Thyroid gland (tissue), 4 donors: ENCODE measurements around the gene AGO4. TPM values are rescaled to one million over a fixed set of nuclear protein-coding genes. Genes with fewer than 3 reads are reported as not detected.

Experiments used
- DNase-seq, 2 donors: peaks; one replicate each; pipeline ENCODE4 v3.0.0-alpha.2; 2019
- H3K27ac ChIP-seq, 3 donors: fragments of 200-600 bp; sonication (generic); 1 replicate in 2 of 3; 2 replicates in 1 of 3; pipeline ENCODE4 v1.5.1; 2016 to 2019; ENCODE audit warnings: mild to moderate bottlenecking in 1 of 3, moderate library complexity in 1 of 3
- H3K27me3 ChIP-seq: fragments of 200-600 bp; sonication (generic); one replicate; pipeline ENCODE4 v1.5.1; 2019
- H3K36me3 ChIP-seq, 2 donors: fragments of 200-600 bp; sonication (generic); one replicate each; pipeline ENCODE4 v1.5.1; 2016 to 2019
- H3K4me1 ChIP-seq, 2 donors: fragments of 200-600 bp; sonication (generic); one replicate each; pipeline ENCODE4 v1.5.1; 2017 to 2019
- H3K4me3 ChIP-seq, 3 donors: fragments of 200-600 bp; sonication (generic); replicated peaks in 1 of 3; 1 replicate in 2 of 3; 2 replicates in 1 of 3; pipeline ENCODE4 v1.5.1; 2016; ENCODE audit warnings: mild to moderate bottlenecking in 1 of 3
- H3K9me3 ChIP-seq: fragments of 200-600 bp; sonication (generic); one replicate; pipeline ENCODE4 v1.5.1; 2017
- POLR2A ChIP-seq, 2 donors: fragments of 450-650 bp; IDR thresholded peaks; one replicate each; pipeline ENCODE4 v1.6.1; 2017; ENCODE audit warnings: antibody characterized with exemption in 2 of 2, mild to moderate bottlenecking in 2 of 2, moderate library complexity in 1 of 2
- WGBS, 2 donors: methylation state at CpG; one replicate each; pipeline ENCODE4 v1.1.5; 2017; 5-methylcytosine and 5-hydroxymethylcytosine counted together
- intact Hi-C: fragments of 100-400 bp; cut with DNase I; formaldehyde crosslinking; loops from one replicate; pipeline ENCODE4 v1.15.1; 2023
- total RNA-seq, 4 donors: library from RNA; depleted of rRNA; stranded (reverse); fragments of >200 nt; gene quantifications; one replicate each; pipeline ENCODE4 v1.2.3, GENCODE V29; 2016
- TF ChIP-seq, protein P1 (sequence below), 6 experiments: fragments of 200-600 bp in 3 of 6; fragments of 450-650 bp in 3 of 6; sonication (generic) in 3 of 6; IDR thresholded peaks; one replicate each; pipeline ENCODE4 v1.5.1; 2016 to 2019; ENCODE audit warnings: antibody characterized with exemption in 6 of 6, mild to moderate bottlenecking in 2 of 6, inconsistent platforms in 1 of 6, moderate library complexity in 1 of 6

The AGO4 gene
- total RNA-seq: 10 to 100 TPM; 10.2 to 25.4 (median 13.2) TPM

DNA sequence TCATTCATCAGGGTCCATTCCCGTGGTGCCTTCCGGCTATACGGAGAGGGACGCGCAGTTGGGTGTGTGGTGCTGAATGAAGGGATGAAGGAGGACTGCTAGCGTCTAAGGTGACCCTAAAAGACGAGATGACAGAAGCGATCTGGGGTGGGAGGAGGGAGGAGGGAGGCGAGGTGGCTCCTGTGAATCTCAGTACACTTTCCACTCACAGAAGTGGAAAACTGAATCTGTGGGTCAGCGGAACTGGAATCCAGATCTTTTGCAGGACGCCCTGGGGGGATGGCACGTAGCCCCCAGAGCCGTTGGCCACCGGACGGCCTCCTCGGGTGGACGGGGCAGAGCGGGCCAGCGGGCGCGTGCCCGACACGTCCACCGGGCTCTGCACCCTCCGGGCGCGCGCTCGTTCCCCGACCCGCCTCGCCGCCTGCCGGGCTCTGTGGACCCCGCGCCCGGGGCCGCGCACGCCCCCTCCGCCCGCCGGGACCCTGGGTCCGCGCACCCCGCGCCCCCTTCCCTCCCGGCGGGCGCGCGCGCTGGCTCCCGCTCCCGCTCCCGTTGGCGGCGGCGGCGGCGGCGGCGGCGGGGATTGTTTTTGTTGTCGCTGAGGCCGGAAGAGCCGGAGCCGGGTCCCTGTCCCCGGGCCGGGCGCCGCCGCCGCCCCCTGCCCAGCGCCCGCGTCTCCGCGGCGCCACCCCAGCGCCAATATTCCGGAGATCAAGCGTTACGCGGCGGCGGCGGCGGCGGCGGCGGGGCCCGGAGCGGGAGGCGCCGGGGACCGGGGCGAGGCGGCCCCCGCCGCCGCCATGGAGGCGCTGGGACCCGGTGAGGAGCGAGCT, at the start of gene AGO4:
Gene AGO4, plus strand, starts transcription at position 403 of the 836 bp plus-strand sequence. Its CDS starts 401 bp downstream, at position 804.
- intact Hi-C loops: no loop called here
- H3K36me3 ChIP-seq: no peaks in the 10 kb centered on the region
- no peaks in the 10 kb centered on the region for H3K9me3 ChIP-seq
- WGBS, 2 donors: 7 to 9% methylated on average over 11 to 16 of the region's 105 CpGs
- H3K4me3 ChIP-seq: peak within 1 kb of the TSS; percentile 70 to 94 (median 89)
- no peaks in the 10 kb centered on the region for H3K27me3 ChIP-seq
- H3K27ac ChIP-seq: peak within 1 kb of the TSS; percentile 33 to 85 (median 83)
- H3K4me1 ChIP-seq: peaks cover 14% of the 10 kb centered on the region in 2 donors
- TF ChIP-seq, protein P1, sequence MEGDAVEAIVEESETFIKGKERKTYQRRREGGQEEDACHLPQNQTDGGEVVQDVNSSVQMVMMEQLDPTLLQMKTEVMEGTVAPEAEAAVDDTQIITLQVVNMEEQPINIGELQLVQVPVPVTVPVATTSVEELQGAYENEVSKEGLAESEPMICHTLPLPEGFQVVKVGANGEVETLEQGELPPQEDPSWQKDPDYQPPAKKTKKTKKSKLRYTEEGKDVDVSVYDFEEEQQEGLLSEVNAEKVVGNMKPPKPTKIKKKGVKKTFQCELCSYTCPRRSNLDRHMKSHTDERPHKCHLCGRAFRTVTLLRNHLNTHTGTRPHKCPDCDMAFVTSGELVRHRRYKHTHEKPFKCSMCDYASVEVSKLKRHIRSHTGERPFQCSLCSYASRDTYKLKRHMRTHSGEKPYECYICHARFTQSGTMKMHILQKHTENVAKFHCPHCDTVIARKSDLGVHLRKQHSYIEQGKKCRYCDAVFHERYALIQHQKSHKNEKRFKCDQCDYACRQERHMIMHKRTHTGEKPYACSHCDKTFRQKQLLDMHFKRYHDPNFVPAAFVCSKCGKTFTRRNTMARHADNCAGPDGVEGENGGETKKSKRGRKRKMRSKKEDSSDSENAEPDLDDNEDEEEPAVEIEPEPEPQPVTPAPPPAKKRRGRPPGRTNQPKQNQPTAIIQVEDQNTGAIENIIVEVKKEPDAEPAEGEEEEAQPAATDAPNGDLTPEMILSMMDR (IDR thresholded peaks at IDR 0.05): peak in 2 of 6 experiments; percentile 22 to 29
- TF ChIP-seq POLR2A (IDR thresholded peaks at IDR 0.05): no peak
- DNase-seq: peak; percentile 62 to 63

DNA sequence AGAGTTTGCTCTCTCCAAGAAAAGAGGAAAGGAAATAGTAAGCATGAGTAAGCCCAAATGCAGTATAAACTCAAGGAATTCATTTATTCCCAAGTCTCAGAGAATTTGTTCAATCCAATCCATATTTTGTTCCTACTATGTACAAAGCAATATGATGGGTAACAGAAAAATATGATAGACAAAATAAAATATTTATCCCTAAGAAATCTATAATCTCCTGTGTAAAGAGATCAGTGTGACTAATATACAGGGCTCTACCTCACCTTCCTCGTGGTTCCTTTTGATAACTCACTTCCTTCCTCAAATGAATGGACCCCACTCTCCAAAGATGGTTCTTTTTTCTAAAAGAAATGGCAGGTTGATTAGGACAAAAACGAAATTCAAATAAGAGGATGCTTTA, 45.7 kb upstream of the AGO4 start:
- Histone ChIP-seq H3K9me3 (no peaks in the 10 kb centered on the region), H3K36me3 (no peaks in the 10 kb centered on the region), H3K27ac (no peak overlapping the region), H3K27me3 (no peaks in the 10 kb centered on the region), H3K4me3 (no peak overlapping the region), H3K4me1 (no peaks in the 10 kb centered on the region)
- no peak for DNase-seq
- no peak for TF ChIP-seq POLR2A (IDR thresholded peaks at IDR 0.05)
- TF ChIP-seq, protein P1 (IDR thresholded peaks at IDR 0.05): no peak
- 79 to 81% methylated on average over 2 of the region's 2 CpGs for WGBS, 2 donors
- intact Hi-C loops: no loop called here

DNA sequence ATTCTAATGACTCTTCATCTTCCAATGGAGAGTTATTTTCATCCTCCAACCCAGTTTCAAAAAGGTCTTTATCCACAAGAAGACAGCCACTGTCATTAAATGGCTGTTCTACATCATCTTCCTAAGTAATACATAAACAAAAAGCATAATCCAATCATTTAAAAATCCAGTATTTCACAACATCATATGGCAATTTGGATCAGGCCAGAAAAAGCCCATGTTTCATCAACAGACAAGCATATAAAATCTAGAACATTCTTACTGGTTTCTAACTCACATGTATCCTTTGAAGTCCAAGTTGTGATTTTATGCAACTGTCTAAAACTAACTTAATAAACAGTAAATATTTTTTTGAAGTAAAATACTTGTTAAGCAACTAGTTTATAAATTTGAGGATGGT, 44.6 kb upstream of the AGO4 start:
- no peak for TF ChIP-seq POLR2A (IDR thresholded peaks at IDR 0.05)
- TF ChIP-seq, protein P1 (IDR thresholded peaks at IDR 0.05): no peak
- no peaks in the 10 kb centered on the region for H3K4me1 ChIP-seq
- intact Hi-C loops: no loop called here
- H3K9me3 ChIP-seq: no peaks in the 10 kb centered on the region
- no peaks in the 10 kb centered on the region for H3K27me3 ChIP-seq
- H3K36me3 ChIP-seq: no peaks in the 10 kb centered on the region
- DNase-seq: no peak
- no peak overlapping the region for H3K4me3 ChIP-seq
- H3K27ac ChIP-seq: no peak overlapping the region

DNA sequence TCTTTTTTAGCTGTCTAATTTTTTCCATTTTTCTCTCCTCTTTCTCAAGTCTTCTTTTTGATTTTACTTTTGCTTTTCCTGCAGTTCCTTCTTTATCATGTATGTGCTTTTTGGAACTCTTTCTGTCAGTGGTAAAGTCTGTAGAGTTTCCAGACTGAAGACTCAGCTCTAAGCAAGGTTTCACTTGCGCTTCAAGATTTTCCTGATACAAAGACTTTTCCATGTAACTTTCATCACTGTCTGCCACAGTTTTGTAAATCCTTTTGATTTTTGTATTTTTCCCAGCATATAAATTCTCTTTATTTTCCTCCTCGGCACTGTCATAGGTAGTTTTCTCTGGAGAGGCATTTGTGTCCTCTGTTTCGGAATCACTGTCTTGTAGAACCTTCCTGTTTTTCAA, 43.5 kb upstream of the AGO4 start:
- intact Hi-C loops: no loop called here
- no peak overlapping the region for H3K4me3 ChIP-seq
- no peak for DNase-seq
- H3K9me3 ChIP-seq: no peaks in the 10 kb centered on the region
- no peaks in the 10 kb centered on the region for H3K27me3 ChIP-seq
- H3K27ac ChIP-seq: no peak overlapping the region
- WGBS, 2 donors: 95 to 96% methylated on average over 3 of the region's 3 CpGs
- H3K4me1 ChIP-seq: no peaks in the 10 kb centered on the region
- no peaks in the 10 kb centered on the region for H3K36me3 ChIP-seq
- TF ChIP-seq POLR2A (IDR thresholded peaks at IDR 0.05): no peak
- TF ChIP-seq, protein P1 (IDR thresholded peaks at IDR 0.05): no peak
